HG03139 (cell line): ENCODE results near the gene FAM81A.

Experiments used
- ATAC-seq: cut with Tn5 transposase; IDR thresholded peaks from one replicate; pipeline ENCODE4 v1.9.1; 2021; ENCODE audit not compliant: unreplicated experiment

FAM81A gene

DNA sequence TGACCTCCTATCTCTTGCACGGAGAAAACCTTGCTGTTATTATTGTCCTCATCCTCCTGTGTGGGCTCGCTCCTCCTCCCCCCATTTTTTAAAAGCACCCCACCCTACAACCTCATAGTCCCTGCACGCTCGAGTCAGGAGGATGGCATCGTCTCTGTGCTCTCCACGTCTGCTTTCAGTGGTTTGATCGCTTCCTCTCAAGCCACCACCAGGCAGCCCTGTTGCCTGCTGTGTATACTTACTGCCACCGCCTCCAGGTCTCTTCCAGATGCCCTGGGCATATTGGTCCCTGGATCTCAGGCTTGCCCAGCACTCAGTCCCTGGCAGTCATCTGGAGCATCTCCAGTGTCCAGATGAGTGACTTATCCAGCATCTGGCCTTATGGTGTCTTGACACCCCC lies 131.5 kb downstream of the FAM81A start:
- ATAC-seq = no peak

DNA sequence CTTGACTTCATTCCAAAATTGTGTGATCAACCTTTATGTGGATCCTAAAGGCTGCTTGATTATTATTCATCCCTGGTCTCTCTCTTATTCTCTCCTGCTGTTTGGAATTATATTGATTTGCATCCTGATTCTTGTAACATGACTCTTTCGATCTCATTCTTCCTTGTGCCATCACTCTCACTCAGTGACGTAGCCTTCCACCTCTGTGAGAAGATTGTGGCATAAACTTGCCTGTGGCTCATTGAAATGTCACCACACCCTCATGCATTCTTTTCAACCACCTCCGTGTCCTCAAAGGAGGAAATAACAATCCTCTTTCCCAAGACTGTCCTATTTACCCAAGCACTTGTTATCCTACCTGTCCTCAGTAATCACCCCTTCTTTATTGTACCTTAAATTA lies 132.3 kb downstream of the FAM81A start:
- no peak for ATAC-seq

DNA sequence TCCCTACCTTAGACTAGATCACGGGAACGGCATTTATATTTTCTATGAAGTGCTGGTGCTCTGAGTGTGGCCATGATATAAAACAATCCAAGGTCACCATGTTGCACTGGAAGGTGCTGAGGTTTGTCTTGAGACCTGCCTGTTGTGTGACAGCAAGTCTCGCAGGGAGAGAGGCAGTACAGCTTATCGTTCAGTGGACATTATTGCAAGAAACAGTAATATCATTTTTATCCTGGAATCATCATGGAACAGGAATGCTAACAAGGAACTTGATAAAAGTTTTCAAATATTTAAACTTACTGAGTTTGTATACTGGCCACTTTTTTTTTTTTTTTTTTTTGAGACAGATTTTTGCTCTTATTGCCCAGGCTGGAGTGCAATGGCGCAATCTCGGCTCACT lies 133.6 kb downstream of the FAM81A start:
- no peak for ATAC-seq
